Cardiac fibroblast (primary cell): ENCODE data around the gene CHID1.

Experiments
- DNase-seq, 2 donors: peaks; one replicate each; pipeline versions ENCODE4 v3.0.0 to v3.0.0-alpha.2; 2010; ENCODE audit warnings: low read depth in 2 of 2
- H3K4me3 ChIP-seq, 2 donors: replicated peaks in 1 of 2; 1 replicate in 1 of 2; 2 replicates in 1 of 2; pipeline ENCODE4 v1.5.1; 2011; ENCODE audit warnings: low read depth in 2 of 2, low read length in 2 of 2, mild to moderate bottlenecking in 2 of 2, moderate library complexity in 1 of 2
- CTCF ChIP-seq: IDR thresholded peaks from one replicate; pipeline ENCODE4 v1.5.1; 2011; ENCODE audit warnings: low read depth, mild to moderate bottlenecking, low read length, inconsistent platforms

Gene CHID1

GRCh38 chr11:897253-898142 is 13.1 kb downstream of the CHID1 start:
- no peak overlapping the region for H3K4me3 ChIP-seq

GRCh38 chr11:895331-896110 is 15.1 kb downstream of the CHID1 start:
- no peak overlapping the region for H3K4me3 ChIP-seq
- TF ChIP-seq CTCF: no peak
- no peak for DNase-seq

More at GRCh38 chr11:897253-898142, 13.1 kb downstream of the CHID1 start:
- no peak for DNase-seq
- TF ChIP-seq CTCF: no peak

- DNase-seq: no peak
- peak; percentile 2 for TF ChIP-seq CTCF
- H3K4me3 ChIP-seq: no peak overlapping the region
Observed at GRCh38 chr11:894575-895201, 15.9 kb downstream of the CHID1 start.

- no peak overlapping the region for H3K4me3 ChIP-seq
Observed at GRCh38 chr11:893008-893654, 17.5 kb downstream of the CHID1 start.

GRCh38 chr11:890794-891540 is 19.6 kb downstream of the CHID1 start:
- DNase-seq: no peak
- no peak overlapping the region for H3K4me3 ChIP-seq
- TF ChIP-seq CTCF: no peak

More at GRCh38 chr11:893008-893654, 17.5 kb downstream of the CHID1 start:
- DNase-seq: no peak
- no peak for TF ChIP-seq CTCF
